HepG2 (cell line): Measurements from ENCODE around the gene GRK5. TPM values are rescaled to one million over a fixed set of nuclear protein-coding genes. Genes with fewer than 3 reads are reported as not detected.
A peak's percentile ranks its signal among the peaks of the same experiment; 100 is the strongest.

Source experiments
- ARID5B ChIP-seq: IDR thresholded peaks from 2 replicates; pipeline ENCODE4 v1.4.0; 2020; ENCODE audit warnings: mild to moderate bottlenecking, missing genetic modification reagents
- CEBPB ChIP-seq: IDR thresholded peaks from 2 replicates; pipeline ENCODE4 v1.6.1; 2011; ENCODE audit warnings: low read depth, low read length, improper control_type of control experiment, borderline replicate concordance
- FOXA1 ChIP-seq, 2 experiments: fragments of 450-650 bp in 1 of 2; sonication (generic) in 1 of 2; formaldehyde crosslinking in 1 of 2; IDR thresholded peaks; 2 replicates each; pipeline versions ENCODE4 v1.4.0 to v1.6.1; 2016 to 2020; ENCODE audit warnings: missing genetic modification reagents in 1 of 2
- FOXP1 ChIP-seq, 2 experiments: fragments of 450-650 bp in 1 of 2; IDR thresholded peaks; 2 replicates each; pipeline ENCODE4 v1.6.1; 2017 to 2018; ENCODE audit warnings: antibody characterized with exemption in 1 of 2
- GATAD2A ChIP-seq: IDR thresholded peaks from 2 replicates; pipeline ENCODE4 v1.6.1; 2016
- HOXA7 ChIP-seq: sonication (generic); formaldehyde crosslinking; IDR thresholded peaks from 2 replicates; pipeline ENCODE4 v1.8.1; 2022; ENCODE audit warnings: mild to moderate bottlenecking, missing genetic modification reagents, moderate library complexity
- KMT2B ChIP-seq: IDR thresholded peaks from 2 replicates; pipeline ENCODE4 v1.6.1; 2016; ENCODE audit warnings: missing genetic modification reagents, missing compliant biosample characterization
- MXD1 ChIP-seq: sonication (generic); formaldehyde crosslinking; IDR thresholded peaks from 2 replicates; pipeline ENCODE4 v1.4.0; 2020; ENCODE audit warnings: mild to moderate bottlenecking, missing genetic modification reagents
- REST ChIP-seq, 2 experiments: IDR thresholded peaks; 2 replicates each; pipeline ENCODE4 v1.6.1; 2011 to 2012; ENCODE audit warnings: low read length in 2 of 2, borderline replicate concordance in 1 of 2, low read depth in 1 of 2, mild to moderate bottlenecking in 1 of 2, moderate library complexity in 1 of 2
- RXRB ChIP-seq: IDR thresholded peaks from 2 replicates; pipeline ENCODE4 v1.6.1; 2016; ENCODE audit warnings: borderline replicate concordance, missing genetic modification reagents, missing compliant biosample characterization
- SALL1 ChIP-seq: sonication (generic); formaldehyde crosslinking; IDR thresholded peaks from 2 replicates; pipeline ENCODE4 v1.8.0; 2022; ENCODE audit warnings: mild to moderate bottlenecking, missing genetic modification reagents
- SAP130 ChIP-seq: IDR thresholded peaks from 2 replicates; pipeline ENCODE4 v1.6.1; 2016; ENCODE audit warnings: low read depth
- STAT6 ChIP-seq: sonication (generic); formaldehyde crosslinking; IDR thresholded peaks from 2 replicates; pipeline ENCODE4 v1.4.0; 2020; ENCODE audit warnings: missing genetic modification reagents, mild to moderate bottlenecking, borderline replicate concordance
- TCF7 ChIP-seq: sonication (generic); IDR thresholded peaks from 2 replicates; pipeline ENCODE4 v1.6.1; 2016; ENCODE audit warnings: antibody characterized with exemption, low read depth
- ZNF773 ChIP-seq: sonication (generic); formaldehyde crosslinking; IDR thresholded peaks from 2 replicates; pipeline ENCODE4 v1.4.0; 2020; ENCODE audit warnings: missing genetic modification reagents, borderline replicate concordance
- ZNF775 ChIP-seq: sonication (generic); formaldehyde crosslinking; IDR thresholded peaks from 2 replicates; pipeline ENCODE4 v1.4.0; 2020; ENCODE audit warnings: missing genetic modification reagents, mild to moderate bottlenecking, moderate library complexity, borderline replicate concordance
- ZNF883 ChIP-seq: sonication (generic); formaldehyde crosslinking; IDR thresholded peaks from 2 replicates; pipeline ENCODE4 v1.5.1; 2020; ENCODE audit warnings: mild to moderate bottlenecking, missing genetic modification reagents; ENCODE audit errors: not compliant biosample characterization
- polyA plus RNA-seq, 8 experiments: library from polyadenylated mRNA; depleted of rRNA in 3 of 8; stranded (reverse) in 7 of 8; unstranded in 1 of 8; fragments of >200 nt; fragmentation: Illumina TruSeq in 4 of 8; extraction: Trizol in 4 of 8; gene quantifications; 2 replicates each; pipeline versions ENCODE4 v1.2.1 to v1.2.3, GENCODE V29; 2011 to 2016; ENCODE audit warnings: low read depth in 4 of 8, missing spikeins in 1 of 8, mixed read lengths in 1 of 8; ENCODE audit not compliant: insufficient read depth in 1 of 8
- total RNA-seq, 5 experiments: library from RNA; depleted of rRNA; stranded (reverse); fragments of >200 nt; fragmentation: Illumina TruSeq; extraction: Trizol; gene quantifications; 2 replicates each; pipeline ENCODE4 v1.2.3, GENCODE V29; 2016; ENCODE audit warnings: low read depth in 1 of 5

Gene GRK5
- total and polyA plus RNA-seq, 2 of the 13 experiments (the other 11 are each of a cell fraction or from before 2014, with no cell fraction given), result 10.4 to 12.6 TPM

GRCh38 chr10:119362122-119362521, 154.8 kb downstream of the GRK5 start (continued):
- peak; percentile 81; the same call in 1 of the 2 replicates for TF ChIP-seq ARID5B
- TF ChIP-seq FOXA1 (IDR thresholded peaks at IDR 0.05), result no peak
- peak; percentile 54; the same call in 1 of the 2 replicates for TF ChIP-seq FOXA1 (CRISPR knock-in tag; IDR thresholded peaks at IDR 0.05)
- TF ChIP-seq GATAD2A, result peak; percentile 73
- TF ChIP-seq TCF7, result no peak
- TF ChIP-seq SALL1 (CRISPR knock-in tag), result peak; percentile 62; the same call in 1 of the 2 replicates
- no peak for TF ChIP-seq KMT2B (CRISPR knock-in tag)
- TF ChIP-seq ZNF775 (CRISPR knock-in tag), result no peak
- no peak for TF ChIP-seq HOXA7 (CRISPR knock-in tag)
- TF ChIP-seq RXRB (CRISPR knock-in tag), result peak; percentile 53
- no peak for TF ChIP-seq REST (IDR thresholded peaks at IDR 0.05; ENCODE audit: borderline replicate concordance in 1 of 2, low read depth in 1 of 2, low read length in 2 of 2)
- TF ChIP-seq ZNF883, result no peak
- TF ChIP-seq MXD1 (CRISPR knock-in tag), result no peak
- TF ChIP-seq ZNF773 (CRISPR knock-in tag), result no peak
- TF ChIP-seq SAP130, result peak; percentile 46
- TF ChIP-seq CEBPB, result peak; percentile 97
- TF ChIP-seq FOXP1 (IDR thresholded peaks at IDR 0.05), result no peak
- TF ChIP-seq FOXP1 (CRISPR knock-in tag; IDR thresholded peaks at IDR 0.05), result peak; percentile 72
- TF ChIP-seq STAT6 (CRISPR knock-in tag), result no peak
